Testis (tissue), 3 donors: ENCODE results near the gene CAMTA1. TPM values are rescaled to one million over a fixed set of nuclear protein-coding genes. Genes with fewer than 3 reads are reported as not detected.

ENCODE experiments used
- DNase-seq: peaks from one replicate; pipeline ENCODE4 v3.0.0-alpha.2; 2019
- H3K27ac ChIP-seq, 2 donors: fragments of 200-600 bp; sonication (generic); one replicate each; pipeline ENCODE4 v1.5.1; 2019
- H3K27me3 ChIP-seq: fragments of 200-600 bp; sonication (generic); one replicate; pipeline ENCODE4 v1.5.1; 2019
- H3K36me3 ChIP-seq: fragments of 200-600 bp; sonication (generic); one replicate; pipeline ENCODE4 v1.5.1; 2017; ENCODE audit warnings: low read depth; ENCODE audit errors: missing control alignments
- H3K4me1 ChIP-seq: fragments of 200-600 bp; sonication (generic); one replicate; pipeline ENCODE4 v1.5.1; 2019
- H3K4me3 ChIP-seq, 2 donors: fragments of 200-600 bp; sonication (generic); one replicate each; pipeline ENCODE4 v1.5.1; 2017 to 2019
- H3K9me3 ChIP-seq: fragments of 200-600 bp; sonication (generic); one replicate; pipeline ENCODE4 v1.5.1; 2017
- POLR2A ChIP-seq: fragments of 450-650 bp; IDR thresholded peaks from one replicate; pipeline ENCODE4 v1.6.1; 2017; ENCODE audit warnings: antibody characterized with exemption, mild to moderate bottlenecking, moderate library complexity
- WGBS, 2 donors: methylation state at CpG; one replicate each; pipeline ENCODE4 v1.1.5; 2018; 5-methylcytosine and 5-hydroxymethylcytosine counted together
- intact Hi-C: fragments of 100-400 bp; cut with DNase I; formaldehyde crosslinking; loops from one replicate; pipeline ENCODE4 v1.15.1; 2023; ENCODE audit warnings: low total_unique reads
- polyA plus RNA-seq: library from polyadenylated mRNA; stranded (reverse); fragments of 350-450 nt; fragmentation: Illumina TruSeq; extraction: RNeasy Lipid Tissue Mini Kit (QIAGEN cat#74804); gene quantifications from one replicate; pipeline ENCODE4 v1.2.3, GENCODE V29; 2014; ENCODE audit warnings: low read depth, low replicate concordance; ENCODE audit not compliant: insufficient read depth
- total RNA-seq, 2 donors: library from RNA; depleted of rRNA; stranded (reverse); fragments of >200 nt; gene quantifications; one replicate each; pipeline ENCODE4 v1.2.3, GENCODE V29; 2016
- TF ChIP-seq, protein P1 (sequence below), 3 experiments: fragments of 450-650 bp in 2 of 3; fragments of 200-600 bp in 1 of 3; sonication (generic) in 1 of 3; IDR thresholded peaks; one replicate each; pipeline ENCODE4 v1.5.1; 2016 to 2019; ENCODE audit warnings: antibody characterized with exemption in 3 of 3, mild to moderate bottlenecking in 2 of 3, moderate library complexity in 1 of 3

Gene CAMTA1
- total and polyA plus RNA-seq, 3 donors from 2014 or later, result 116 to 158 (median 119) TPM

DNA sequence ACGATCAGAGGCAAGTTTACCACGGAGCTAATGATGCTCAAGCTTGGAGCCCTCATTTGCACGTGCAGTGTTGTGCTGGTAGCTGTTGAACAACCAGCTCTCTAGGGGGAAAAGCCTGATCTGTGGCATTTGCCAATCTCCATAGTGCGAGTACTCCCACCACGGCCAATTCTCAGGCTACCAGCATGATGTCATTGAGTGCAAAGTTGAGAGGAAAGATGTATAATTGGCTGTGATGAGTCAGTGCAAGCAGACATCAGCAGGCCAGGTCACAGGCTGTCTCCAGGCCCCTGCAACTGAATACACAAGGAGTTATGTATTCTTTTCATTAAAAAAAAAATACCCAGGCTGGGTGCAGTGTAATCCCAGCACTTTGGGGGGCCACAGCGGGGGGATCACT lies 752.8 kb downstream of the CAMTA1 start:
- no peaks in the 10 kb centered on the region for H3K27me3 ChIP-seq
- TF ChIP-seq, protein P1, sequence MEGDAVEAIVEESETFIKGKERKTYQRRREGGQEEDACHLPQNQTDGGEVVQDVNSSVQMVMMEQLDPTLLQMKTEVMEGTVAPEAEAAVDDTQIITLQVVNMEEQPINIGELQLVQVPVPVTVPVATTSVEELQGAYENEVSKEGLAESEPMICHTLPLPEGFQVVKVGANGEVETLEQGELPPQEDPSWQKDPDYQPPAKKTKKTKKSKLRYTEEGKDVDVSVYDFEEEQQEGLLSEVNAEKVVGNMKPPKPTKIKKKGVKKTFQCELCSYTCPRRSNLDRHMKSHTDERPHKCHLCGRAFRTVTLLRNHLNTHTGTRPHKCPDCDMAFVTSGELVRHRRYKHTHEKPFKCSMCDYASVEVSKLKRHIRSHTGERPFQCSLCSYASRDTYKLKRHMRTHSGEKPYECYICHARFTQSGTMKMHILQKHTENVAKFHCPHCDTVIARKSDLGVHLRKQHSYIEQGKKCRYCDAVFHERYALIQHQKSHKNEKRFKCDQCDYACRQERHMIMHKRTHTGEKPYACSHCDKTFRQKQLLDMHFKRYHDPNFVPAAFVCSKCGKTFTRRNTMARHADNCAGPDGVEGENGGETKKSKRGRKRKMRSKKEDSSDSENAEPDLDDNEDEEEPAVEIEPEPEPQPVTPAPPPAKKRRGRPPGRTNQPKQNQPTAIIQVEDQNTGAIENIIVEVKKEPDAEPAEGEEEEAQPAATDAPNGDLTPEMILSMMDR (IDR thresholded peaks at IDR 0.05), result no peak
- TF ChIP-seq POLR2A, result no peak
- H3K27ac ChIP-seq, result no peak overlapping the region
- H3K4me3 ChIP-seq, result no peak overlapping the region
- intact Hi-C loops, result no loop called here
- no peaks in the 10 kb centered on the region for H3K36me3 ChIP-seq
- no peaks in the 10 kb centered on the region for H3K9me3 ChIP-seq
- DNase-seq, result no peak
- peaks cover 9% of the 10 kb centered on the region for H3K4me1 ChIP-seq
- WGBS, 2 donors, result 86% methylated on average over 6 of the region's 6 CpGs

DNA sequence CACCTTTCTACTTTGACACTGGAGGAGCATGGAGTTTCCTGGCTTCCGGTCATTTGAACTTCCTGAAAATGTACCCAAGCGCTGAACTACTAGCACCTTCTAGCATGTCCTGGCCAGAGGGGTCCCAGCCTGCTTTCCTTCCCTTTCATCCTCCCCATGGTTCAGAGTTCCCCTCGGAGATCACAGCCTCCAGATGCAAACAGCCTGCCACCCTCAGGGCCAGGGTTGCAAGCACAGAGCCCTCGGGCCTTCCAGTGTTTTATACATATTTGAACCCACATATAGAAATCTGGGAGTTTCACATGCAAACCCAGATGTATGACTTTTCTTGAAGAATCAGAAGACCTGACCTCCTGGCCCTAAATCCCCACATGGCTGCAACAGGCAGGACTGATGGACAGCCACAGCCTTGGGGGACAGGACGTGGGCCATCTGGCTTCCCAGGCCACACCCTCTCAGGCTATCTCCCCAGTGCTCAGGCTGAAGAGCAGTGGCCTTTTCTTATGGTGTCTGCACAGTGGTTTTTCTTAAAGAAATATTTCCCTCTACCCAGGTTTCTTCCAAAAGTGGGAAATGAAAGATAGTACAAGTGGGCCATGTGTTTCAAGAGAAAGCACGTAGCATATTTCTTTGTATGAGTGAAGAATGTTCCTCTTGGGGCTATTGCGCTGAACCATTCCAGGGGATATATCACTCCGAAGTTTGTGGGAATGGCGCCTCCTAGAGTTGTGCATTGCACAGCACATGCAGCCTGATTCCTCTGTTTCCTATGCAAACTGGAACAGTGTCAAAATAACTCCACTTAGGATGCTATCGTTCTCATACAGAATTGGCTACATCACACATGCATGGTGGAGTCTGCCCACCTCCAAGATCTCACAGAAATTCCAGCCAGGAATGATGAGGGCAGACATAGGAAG lies 753.9 kb downstream of the CAMTA1 start:
- H3K4me3 ChIP-seq, result no peak overlapping the region
- H3K27me3 ChIP-seq, result no peaks in the 10 kb centered on the region
- no peaks in the 10 kb centered on the region for H3K36me3 ChIP-seq
- no peaks in the 10 kb centered on the region for H3K9me3 ChIP-seq
- 73 to 77% methylated on average over 10 of the region's 10 CpGs for WGBS, 2 donors
- H3K4me1 ChIP-seq, result peaks cover 9% of the 10 kb centered on the region
- intact Hi-C loops, result no loop called here
- TF ChIP-seq POLR2A, result no peak
- TF ChIP-seq, protein P1 (IDR thresholded peaks at IDR 0.05), result no peak
- no peak for DNase-seq
- no peak overlapping the region for H3K27ac ChIP-seq

DNA sequence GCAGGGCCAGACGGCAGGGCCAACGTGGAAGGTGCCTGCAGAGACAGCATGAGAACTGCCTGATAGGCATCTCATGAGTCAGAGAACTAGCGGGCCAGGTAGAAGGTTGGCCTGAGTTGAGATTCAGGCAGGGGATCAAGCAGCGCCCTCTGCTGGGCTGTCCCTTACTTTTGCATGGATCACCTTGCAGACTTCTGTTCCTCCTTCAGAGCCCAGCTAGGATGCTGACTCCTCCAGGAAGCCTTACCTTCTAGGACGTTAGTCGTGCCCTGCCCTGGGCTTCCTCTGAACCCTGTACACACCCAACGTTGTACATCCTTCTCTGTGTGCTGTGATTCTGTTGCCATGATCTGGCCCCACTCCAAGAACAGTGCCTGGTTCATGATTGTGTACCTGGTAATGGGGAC lies 754.5 kb downstream of the CAMTA1 start:
- TF ChIP-seq, protein P1 (IDR thresholded peaks at IDR 0.05), result peak in 1 of 3 experiments; percentile 28
- no peak for TF ChIP-seq POLR2A
- Histone ChIP-seq H3K36me3 (no peaks in the 10 kb centered on the region), H3K4me3 (no peak overlapping the region), H3K27me3 (no peaks in the 10 kb centered on the region), H3K9me3 (no peaks in the 10 kb centered on the region), H3K27ac (no peak overlapping the region), H3K4me1 (peaks cover 9% of the 10 kb centered on the region)
- intact Hi-C loops, result no loop called here
- WGBS, 2 donors, result 72 to 78% methylated on average over 7 of the region's 7 CpGs
- DNase-seq, result no peak

DNA sequence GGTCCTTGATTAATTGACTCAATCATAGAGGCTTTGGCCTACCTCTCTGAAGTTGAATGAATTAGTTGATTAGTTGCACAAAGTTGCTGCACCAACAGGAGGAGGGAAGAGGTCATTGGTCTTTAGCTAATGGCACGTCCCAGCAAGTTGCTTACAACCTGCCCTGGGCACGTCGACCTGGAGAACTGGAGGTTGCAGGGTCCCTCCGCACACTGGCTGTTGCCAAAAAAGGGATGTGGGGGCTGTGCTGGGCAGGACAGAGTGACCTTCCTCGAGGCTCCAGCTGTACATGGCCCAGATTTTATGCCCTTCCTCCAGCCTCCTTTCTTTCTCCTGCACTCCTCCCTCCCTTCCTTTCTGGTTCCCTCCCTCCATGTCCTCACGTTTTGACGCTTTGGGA lies 755.6 kb downstream of the CAMTA1 start:
- DNase-seq, result no peak
- intact Hi-C loops, result no loop called here
- no peak overlapping the region for H3K4me3 ChIP-seq
- no peaks in the 10 kb centered on the region for H3K9me3 ChIP-seq
- WGBS, 2 donors, result 42 to 62% methylated on average over 7 of the region's 7 CpGs
- peaks cover 9% of the 10 kb centered on the region for H3K4me1 ChIP-seq
- TF ChIP-seq POLR2A, result no peak
- TF ChIP-seq, protein P1 (IDR thresholded peaks at IDR 0.05), result no peak
- no peak overlapping the region for H3K27ac ChIP-seq
- no peaks in the 10 kb centered on the region for H3K36me3 ChIP-seq
- H3K27me3 ChIP-seq, result no peaks in the 10 kb centered on the region
